GM12875 (cell line): ENCODE measurements around the gene FYTTD1.

Experiments
- H3K4me3 ChIP-seq: one replicate; pipeline ENCODE4 v1.5.1; 2011; ENCODE audit warnings: low read depth, low read length, control low read depth
- CTCF ChIP-seq: IDR thresholded peaks from 2 replicates; pipeline ENCODE4 v1.5.1; 2011; ENCODE audit warnings: low read depth, mild to moderate bottlenecking, control low read depth, inconsistent platforms, low read length, moderate library complexity, borderline replicate concordance; ENCODE audit not compliant: insufficient read depth

The FYTTD1 gene

GRCh38 chr3:197793247-197793646 lies 43.6 kb downstream of the FYTTD1 start:
- peak overlapping the region; percentile 10 for H3K4me3 ChIP-seq
- no peak for TF ChIP-seq CTCF

- H3K4me3 ChIP-seq, result no peak overlapping the region
- no peak for TF ChIP-seq CTCF
These were observed 44.4 kb downstream of the FYTTD1 start for GRCh38 chr3:197794115-197794514.

- no peak for TF ChIP-seq CTCF
These were observed 45.5 kb downstream of the FYTTD1 start for GRCh38 chr3:197795200-197795599.

GRCh38 chr3:197796087-197796486 lies 46.4 kb downstream of the FYTTD1 start:
- TF ChIP-seq CTCF, result no peak
- no peak overlapping the region for H3K4me3 ChIP-seq

More at GRCh38 chr3:197795200-197795599, 45.5 kb downstream of the FYTTD1 start:
- no peak overlapping the region for H3K4me3 ChIP-seq

- TF ChIP-seq CTCF, result no peak
- H3K4me3 ChIP-seq, result no peak overlapping the region
These were observed 49.2 kb downstream of the FYTTD1 start for GRCh38 chr3:197798863-197799262.

GRCh38 chr3:197800379-197800778 lies 50.7 kb downstream of the FYTTD1 start:
- no peak for TF ChIP-seq CTCF

GRCh38 chr3:197801891-197802778 lies 52.5 kb downstream of the FYTTD1 start:
- TF ChIP-seq CTCF, result peak; percentile 40; the same call in 1 of the 2 replicates
- H3K4me3 ChIP-seq, result no peak overlapping the region

More at GRCh38 chr3:197800379-197800778, 50.7 kb downstream of the FYTTD1 start:
- H3K4me3 ChIP-seq, result no peak overlapping the region
